Choroid plexus epithelial cell (primary cell): Measurements from ENCODE around the gene RHOD.
A peak's percentile ranks its signal among the peaks of the same experiment; 100 is the strongest.

Experiments
- DNase-seq: peaks from one replicate; pipeline ENCODE4 v3.0.0-alpha.2; 2010; ENCODE audit warnings: low read depth
- H3K4me3 ChIP-seq: 2 replicates; pipeline ENCODE4 v1.5.1; 2011; ENCODE audit warnings: low read depth, mild to moderate bottlenecking, control low read depth, low read length, moderate library complexity
- TF ChIP-seq, protein P1 (sequence below): conservative IDR thresholded peaks from 2 replicates; pipeline ENCODE4 v1.5.1; 2011; ENCODE audit warnings: low read depth, mild to moderate bottlenecking, control low read depth, inconsistent platforms, low read length, moderate library complexity

Gene RHOD

DNA sequence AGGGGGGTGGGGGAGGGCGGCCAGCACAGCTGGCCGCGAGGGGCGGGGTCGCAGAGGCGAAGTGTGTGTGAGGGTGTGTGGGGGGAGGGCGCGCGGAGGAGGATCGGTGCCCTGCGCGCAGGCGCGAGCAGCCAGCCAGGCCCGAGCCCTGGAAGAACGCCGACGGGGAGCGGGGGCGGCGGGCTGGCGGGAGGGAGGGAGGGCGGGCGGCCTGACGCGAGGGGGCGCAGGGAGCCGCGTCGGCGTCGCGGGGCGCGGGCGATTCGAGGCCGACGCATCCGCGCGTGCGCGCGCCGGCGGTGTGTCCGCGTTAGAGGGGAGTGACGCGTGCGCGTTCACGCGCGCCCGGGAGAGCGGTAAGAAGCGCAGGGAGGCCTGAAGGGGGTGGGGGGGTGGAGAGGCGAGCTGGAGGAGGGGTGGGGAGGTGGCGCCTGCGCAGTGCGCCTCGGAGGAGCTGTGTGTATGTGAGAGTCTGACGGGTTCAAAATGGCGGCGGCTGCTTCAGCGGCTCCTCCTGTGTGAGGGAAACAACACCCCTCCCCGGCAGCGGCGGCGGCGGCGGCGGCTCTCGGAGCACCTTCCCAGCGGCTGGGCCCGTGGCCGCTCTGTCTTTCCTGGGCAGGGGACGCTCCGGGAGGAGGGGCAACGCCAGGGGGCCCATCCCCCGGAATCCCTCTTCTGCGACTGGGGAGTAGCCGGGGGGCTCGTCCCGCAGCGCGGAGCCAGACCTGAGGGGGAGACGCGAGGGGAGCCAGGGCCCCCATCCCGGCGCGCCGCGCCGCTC lies 62.3 kb downstream of the RHOD start, which contains the start of gene KDM2A:
KDM2A (plus strand) TSS at position 463 of the 784 bp plus-strand sequence. CDS start 2,054 bp downstream, outside the sequence.
- peak within 1 kb of the TSS; percentile 93 for H3K4me3 ChIP-seq
- TF ChIP-seq, protein P1, sequence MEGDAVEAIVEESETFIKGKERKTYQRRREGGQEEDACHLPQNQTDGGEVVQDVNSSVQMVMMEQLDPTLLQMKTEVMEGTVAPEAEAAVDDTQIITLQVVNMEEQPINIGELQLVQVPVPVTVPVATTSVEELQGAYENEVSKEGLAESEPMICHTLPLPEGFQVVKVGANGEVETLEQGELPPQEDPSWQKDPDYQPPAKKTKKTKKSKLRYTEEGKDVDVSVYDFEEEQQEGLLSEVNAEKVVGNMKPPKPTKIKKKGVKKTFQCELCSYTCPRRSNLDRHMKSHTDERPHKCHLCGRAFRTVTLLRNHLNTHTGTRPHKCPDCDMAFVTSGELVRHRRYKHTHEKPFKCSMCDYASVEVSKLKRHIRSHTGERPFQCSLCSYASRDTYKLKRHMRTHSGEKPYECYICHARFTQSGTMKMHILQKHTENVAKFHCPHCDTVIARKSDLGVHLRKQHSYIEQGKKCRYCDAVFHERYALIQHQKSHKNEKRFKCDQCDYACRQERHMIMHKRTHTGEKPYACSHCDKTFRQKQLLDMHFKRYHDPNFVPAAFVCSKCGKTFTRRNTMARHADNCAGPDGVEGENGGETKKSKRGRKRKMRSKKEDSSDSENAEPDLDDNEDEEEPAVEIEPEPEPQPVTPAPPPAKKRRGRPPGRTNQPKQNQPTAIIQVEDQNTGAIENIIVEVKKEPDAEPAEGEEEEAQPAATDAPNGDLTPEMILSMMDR: no peak
- peak; percentile 99 for DNase-seq

DNA sequence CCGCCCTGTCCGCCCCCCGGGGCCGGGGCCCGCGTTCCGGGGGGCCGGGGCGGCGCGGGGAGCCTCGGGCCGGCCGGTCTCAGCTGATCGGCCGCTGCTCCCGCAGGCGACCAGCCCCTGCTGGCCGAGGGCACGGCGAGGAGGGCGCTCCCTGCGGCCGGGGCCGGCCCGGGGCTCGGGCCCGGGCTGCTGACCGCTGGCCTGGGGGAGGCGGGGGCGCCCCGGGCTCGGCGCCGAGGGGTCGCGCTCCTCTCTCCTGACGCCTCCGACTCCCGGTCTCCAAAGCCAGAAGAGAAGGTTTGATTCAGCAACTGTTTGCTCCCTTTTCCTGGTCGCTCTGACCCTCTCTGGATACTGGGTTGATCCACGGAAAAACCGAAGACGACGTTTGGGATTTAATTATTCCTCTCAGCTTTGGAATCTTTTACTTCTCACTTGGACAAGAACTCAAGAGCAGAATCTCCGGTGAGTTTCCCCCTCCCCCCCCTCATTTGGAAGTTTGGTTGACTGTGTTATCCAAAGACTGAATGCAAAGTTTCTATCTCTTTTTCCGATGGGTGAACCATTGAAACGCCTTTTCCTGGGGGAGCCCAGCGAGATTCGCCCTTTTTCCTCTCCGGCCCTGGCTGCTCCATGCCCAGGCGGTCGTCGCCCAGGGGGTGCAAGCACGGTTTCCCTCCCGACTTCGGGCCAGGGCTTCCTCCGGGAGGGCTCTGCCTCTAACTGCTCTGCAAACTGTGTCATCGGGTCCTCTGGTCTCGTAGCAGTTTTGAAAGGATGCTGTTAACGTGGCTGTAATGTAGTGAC lies 63.1 kb downstream of the RHOD start:
- DNase-seq: no peak
- TF ChIP-seq, protein P1: no peak
- H3K4me3 ChIP-seq: peak overlapping the region; percentile 93

DNA sequence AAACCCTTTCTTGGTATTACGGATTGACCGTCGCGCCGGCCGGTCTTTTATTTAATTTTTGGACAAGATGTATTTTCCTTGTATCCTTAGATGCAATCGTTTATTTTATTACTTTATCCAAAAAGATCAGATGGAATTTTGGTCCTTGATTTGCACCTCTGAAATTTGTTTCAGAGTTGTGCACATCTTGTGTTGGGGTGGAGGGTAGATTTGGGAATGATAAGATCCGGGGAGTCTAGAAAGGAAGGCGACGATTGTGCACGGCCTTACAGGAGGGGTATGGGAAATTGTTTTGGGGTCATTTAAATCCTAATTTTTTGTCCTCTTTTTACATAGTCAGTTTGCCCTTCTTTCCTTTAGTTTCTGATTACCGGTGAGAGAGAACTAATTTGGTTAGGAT lies 63.8 kb downstream of the RHOD start:
- no peak for DNase-seq
- TF ChIP-seq, protein P1: no peak
- peak overlapping the region; percentile 93 for H3K4me3 ChIP-seq

DNA sequence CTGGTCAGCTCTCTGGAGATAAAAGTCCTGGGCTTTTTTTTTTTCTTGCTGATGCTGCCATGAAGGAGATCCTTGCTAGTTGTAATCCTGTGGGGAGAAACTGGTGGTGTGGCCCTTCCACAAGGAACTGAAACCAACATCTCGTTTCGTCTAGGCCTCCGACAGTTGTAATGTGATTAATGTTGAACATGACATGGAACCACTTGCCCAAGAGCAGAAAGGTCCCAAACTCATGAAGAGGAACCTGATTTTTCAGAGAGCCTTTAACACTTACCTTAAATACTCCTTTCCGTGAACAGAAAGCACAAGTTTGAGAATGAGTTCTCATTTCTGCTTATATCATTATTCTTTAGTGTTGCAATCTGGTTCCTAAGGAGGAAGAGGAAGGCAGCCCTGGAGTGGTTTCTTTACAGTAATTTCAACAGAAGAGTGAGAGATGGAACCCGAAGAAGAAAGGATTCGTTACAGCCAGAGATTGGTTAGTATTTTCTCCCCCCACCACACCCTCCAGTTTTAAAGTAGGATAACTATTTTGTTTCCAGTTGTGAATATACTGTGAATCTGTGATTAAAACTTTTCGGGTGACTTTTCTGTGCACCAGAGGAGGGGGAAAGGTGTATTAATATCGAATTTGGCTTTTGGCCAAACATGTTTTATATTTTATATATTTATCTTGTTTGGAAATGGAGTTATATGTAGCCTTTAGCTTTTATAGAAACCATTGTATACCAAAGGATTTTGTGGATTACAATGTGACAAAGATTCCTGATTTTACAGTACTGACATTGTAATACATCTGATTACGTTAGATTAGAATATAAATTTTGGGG lies 64.4 kb downstream of the RHOD start:
- DNase-seq: peak; percentile 47
- TF ChIP-seq, protein P1: no peak
- peak overlapping the region; percentile 93 for H3K4me3 ChIP-seq
